ENCODE measurements around the gene ANKRD37. TPM values are rescaled to one million over a fixed set of nuclear protein-coding genes. Genes with fewer than 3 reads are reported as not detected.
"Not testable (repeated sequence)": the region's sequence is repeated elsewhere in the genome, so short reads cannot be mapped to it uniquely, and the experiment has no call there.

ANKRD37 gene
- total RNA-seq, 6 donors from 2014 or later, result 4.4 to 17.4 (median 10.4) TPM

GRCh38 chr4:185359767-185360446 lies 36.7 kb upstream of the ANKRD37 start:
- Histone ChIP-seq H3K4me3 (no peak overlapping the region), H3K9me3 (no peaks in the 10 kb centered on the region), H3K36me3 (peaks cover 0 to 21% (median 8%) of the 10 kb centered on the region in 4 donors), H3K27me3 (no peaks in the 10 kb centered on the region), H3K27ac (no peak overlapping the region), H3K4me1 (no peaks in the 10 kb centered on the region)
- ATAC-seq (ENCODE audit: low FRiP score in 2 of 2), result no peak
- DNase-seq, result no peak
- WGBS, 2 donors, result 95 to 96% methylated on average over 8 of the region's 8 CpGs
- TF ChIP-seq EP300 (IDR thresholded peaks at IDR 0.05) (no peak), POLR2A (IDR thresholded peaks at IDR 0.05) (no peak), CTCF (IDR thresholded peaks at IDR 0.05) (no peak), POLR2AphosphoS5 (IDR thresholded peaks at IDR 0.05) (no peak)

- H3K4me3 ChIP-seq, result no peak overlapping the region
- peaks cover 0 to 22% (median 6%) of the 10 kb centered on the region in 4 donors for H3K36me3 ChIP-seq
- no peak overlapping the region for H3K27ac ChIP-seq
- DNase-seq, result no peak
- WGBS, 2 donors, result 73 to 80% methylated on average over 3 of the region's 3 CpGs
- TF ChIP-seq CTCF (IDR thresholded peaks at IDR 0.05) (no peak), POLR2A (IDR thresholded peaks at IDR 0.05) (no peak), EP300 (IDR thresholded peaks at IDR 0.05) (no peak), POLR2AphosphoS5 (IDR thresholded peaks at IDR 0.05) (no peak)
- H3K9me3 ChIP-seq, result no peaks in the 10 kb centered on the region
- no peaks in the 10 kb centered on the region for H3K4me1 ChIP-seq
- ATAC-seq (ENCODE audit: low FRiP score in 2 of 2), result no peak
- no peaks in the 10 kb centered on the region for H3K27me3 ChIP-seq
These were observed 34.8 kb upstream of the ANKRD37 start for GRCh38 chr4:185361872-185362271.

GRCh38 chr4:185362570-185362969 lies 34.1 kb upstream of the ANKRD37 start:
- not testable (repeated sequence) for DNase-seq; H3K4me1 ChIP-seq; H3K4me3 ChIP-seq; ATAC-seq (ENCODE audit: low FRiP score in 2 of 2); H3K9me3 ChIP-seq; H3K27ac ChIP-seq; H3K27me3 ChIP-seq
- H3K36me3 ChIP-seq, result peaks cover 0 to 16% (median 4%) of the 10 kb centered on the region in 4 donors
- 88 to 94% methylated on average over 6 of the region's 6 CpGs for WGBS, 2 donors

- 83 to 85% methylated on average over 3 of the region's 3 CpGs for WGBS, 2 donors
- TF ChIP-seq POLR2A (IDR thresholded peaks at IDR 0.05) (no peak), POLR2AphosphoS5 (IDR thresholded peaks at IDR 0.05) (no peak), EP300 (IDR thresholded peaks at IDR 0.05) (no peak), CTCF (IDR thresholded peaks at IDR 0.05) (no peak)
These were observed 33.4 kb upstream of the ANKRD37 start for GRCh38 chr4:185363251-185363650.

GRCh38 chr4:185364886-185365285 lies 31.8 kb upstream of the ANKRD37 start:
- WGBS, 2 donors, result 91 to 96% methylated on average over 5 of the region's 5 CpGs
- H3K27me3 ChIP-seq, result no peaks in the 10 kb centered on the region
- no peak for TF ChIP-seq POLR2AphosphoS5 (IDR thresholded peaks at IDR 0.05)
- TF ChIP-seq EP300 (IDR thresholded peaks at IDR 0.05), result no peak
- TF ChIP-seq POLR2A (IDR thresholded peaks at IDR 0.05), result no peak
- no peak for TF ChIP-seq CTCF (IDR thresholded peaks at IDR 0.05)
- H3K4me1 ChIP-seq, result no peaks in the 10 kb centered on the region
- H3K36me3 ChIP-seq, result peaks cover 0 to 14% (median 0%) of the 10 kb centered on the region in 4 donors
- ATAC-seq (ENCODE audit: low FRiP score in 2 of 2) (no peak), DNase-seq (no peak)
- no peak overlapping the region for H3K4me3 ChIP-seq
- H3K27ac ChIP-seq, result no peak overlapping the region
- no peaks in the 10 kb centered on the region for H3K9me3 ChIP-seq

More at GRCh38 chr4:185363251-185363650, 33.4 kb upstream of the ANKRD37 start:
- Histone ChIP-seq H3K27me3 (no peaks in the 10 kb centered on the region), H3K27ac (no peak overlapping the region), H3K9me3 (no peaks in the 10 kb centered on the region), H3K36me3 (peaks cover 0 to 14% (median 1%) of the 10 kb centered on the region in 4 donors), H3K4me3 (no peak overlapping the region), H3K4me1 (no peaks in the 10 kb centered on the region)
- no peak for DNase-seq
- ATAC-seq (ENCODE audit: low FRiP score in 2 of 2), result no peak

Measured in upper lobe of left lung (tissue), 6 donors.